Gastroesophageal sphincter (tissue), 3 donors: Measurements from ENCODE around the gene TTLL5.

Experiments used
- POLR2A ChIP-seq, 2 donors: fragments of 450-650 bp; IDR thresholded peaks; one replicate each; pipeline ENCODE4 v1.6.1; 2017; ENCODE audit warnings: antibody characterized with exemption in 2 of 2, mild to moderate bottlenecking in 2 of 2, moderate library complexity in 1 of 2
- POLR2AphosphoS5 ChIP-seq: sonication (generic); formaldehyde crosslinking; IDR thresholded peaks from one replicate; pipeline ENCODE4 v1.6.1; 2017; ENCODE audit warnings: antibody characterized with exemption
- TF ChIP-seq, protein P1 (sequence below), 4 experiments: fragments of 200-600 bp in 2 of 4; fragments of 450-650 bp in 2 of 4; sonication (generic) in 1 of 4; IDR thresholded peaks; one replicate each; pipeline ENCODE4 v1.5.1; 2017 to 2019; ENCODE audit warnings: antibody characterized with exemption in 4 of 4, mild to moderate bottlenecking in 2 of 4, moderate library complexity in 2 of 4

DNA sequence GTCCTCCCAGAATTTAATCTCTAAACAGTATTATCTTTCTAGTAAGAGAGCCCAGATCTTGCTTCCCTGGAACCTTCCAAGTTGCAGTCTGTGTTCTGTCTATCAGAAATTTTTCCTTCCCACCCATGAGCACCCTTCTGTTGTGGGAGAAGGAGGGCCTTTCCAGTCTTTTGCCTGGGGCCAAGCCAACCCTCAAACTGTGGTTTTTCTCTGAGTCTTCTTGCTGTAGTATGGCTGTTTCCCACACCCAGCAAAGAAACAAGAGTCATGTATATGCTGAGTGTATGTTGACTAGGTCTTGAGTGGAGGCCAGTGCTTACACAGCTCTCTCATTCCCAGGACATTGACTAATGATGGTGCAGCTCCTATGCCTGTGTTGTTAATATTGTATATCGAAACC is 216.2 kb downstream of the TTLL5 start:
- TF ChIP-seq POLR2A (IDR thresholded peaks at IDR 0.05) (no peak), POLR2AphosphoS5 (no peak)
- TF ChIP-seq, protein P1, sequence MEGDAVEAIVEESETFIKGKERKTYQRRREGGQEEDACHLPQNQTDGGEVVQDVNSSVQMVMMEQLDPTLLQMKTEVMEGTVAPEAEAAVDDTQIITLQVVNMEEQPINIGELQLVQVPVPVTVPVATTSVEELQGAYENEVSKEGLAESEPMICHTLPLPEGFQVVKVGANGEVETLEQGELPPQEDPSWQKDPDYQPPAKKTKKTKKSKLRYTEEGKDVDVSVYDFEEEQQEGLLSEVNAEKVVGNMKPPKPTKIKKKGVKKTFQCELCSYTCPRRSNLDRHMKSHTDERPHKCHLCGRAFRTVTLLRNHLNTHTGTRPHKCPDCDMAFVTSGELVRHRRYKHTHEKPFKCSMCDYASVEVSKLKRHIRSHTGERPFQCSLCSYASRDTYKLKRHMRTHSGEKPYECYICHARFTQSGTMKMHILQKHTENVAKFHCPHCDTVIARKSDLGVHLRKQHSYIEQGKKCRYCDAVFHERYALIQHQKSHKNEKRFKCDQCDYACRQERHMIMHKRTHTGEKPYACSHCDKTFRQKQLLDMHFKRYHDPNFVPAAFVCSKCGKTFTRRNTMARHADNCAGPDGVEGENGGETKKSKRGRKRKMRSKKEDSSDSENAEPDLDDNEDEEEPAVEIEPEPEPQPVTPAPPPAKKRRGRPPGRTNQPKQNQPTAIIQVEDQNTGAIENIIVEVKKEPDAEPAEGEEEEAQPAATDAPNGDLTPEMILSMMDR (IDR thresholded peaks at IDR 0.05) = no peak
